ENCODE data around the gene C5orf52. TPM values are rescaled to one million over a fixed set of nuclear protein-coding genes. Genes with fewer than 3 reads are reported as not detected.

The C5orf52 gene
- total and polyA plus RNA-seq, 4 experiments from 2014 or later, result not detected

GRCh38 chr5:157659868-157660660 lies 11.3 kb upstream of the C5orf52 start:
- POLR2A ChIA-PET (ENCODE audit: partially characterized antibody), result interaction anchor here (0.9 kb wide), 1 partner anchor 9 kb away, joined by 4 read pairs; no protein-coding TSS in a partner anchor
- no peak overlapping the region for H3K4me3 ChIP-seq (ENCODE audit: low read length in 2 of 2)
- no peak for DNase-seq
- no peaks in the 10 kb centered on the region for H3K4me1 ChIP-seq (ENCODE audit: insufficient read depth, low read length)
- intact Hi-C loops (cut with micrococcal nuclease), result no loop called here
- peaks cover 0 to 6% of the 10 kb centered on the region in 2 donors for H3K9me3 ChIP-seq (ENCODE audit: control insufficient read depth in 1 of 2, low read length in 2 of 2)
- H3K27ac Mint-ChIP-seq, result no peak overlapping the region
- H3K36me3 ChIP-seq (ENCODE audit: insufficient read depth, low read length), result no peaks in the 10 kb centered on the region
- no peaks in the 10 kb centered on the region for H3K27me3 ChIP-seq (ENCODE audit: insufficient read depth, low read length)
- H3K9me3 Mint-ChIP-seq, result peaks cover 3 to 27% (median 20%) of the 10 kb centered on the region in 8 donors
- no peak overlapping the region for H3K27ac ChIP-seq (ENCODE audit: low read depth, low read length)
- H3K27me3 Mint-ChIP-seq, result no peaks in the 10 kb centered on the region
- H3K4me1 Mint-ChIP-seq, result no peaks in the 10 kb centered on the region
- no peak overlapping the region for H3K4me3 Mint-ChIP-seq
- H3K36me3 Mint-ChIP-seq, result peaks cover 27 to 32% of the 10 kb centered on the region in 2 donors
- CTCF ChIA-PET (ENCODE audit: partially characterized antibody), result no interaction called here

GRCh38 chr5:157665467-157666070 lies 5.8 kb upstream of the C5orf52 start:
- ChIA-PET POLR2A (ENCODE audit: partially characterized antibody) (interaction anchor here (0.7 kb wide), 1 partner anchor 14 kb away, joined by 3 read pairs; no protein-coding TSS in a partner anchor), CTCF (ENCODE audit: partially characterized antibody) (interaction anchor here (0.7 to 3.6 kb wide), 2 partner anchors 78 to 280 kb away, joined by 3 to 27 read pairs; partner anchors contain the start of gene LSM11)
- Histone ChIP-seq H3K9me3 (ENCODE audit: control insufficient read depth in 1 of 2, low read length in 2 of 2) (no peaks in the 10 kb centered on the region), H3K4me1 (ENCODE audit: insufficient read depth, low read length) (peaks cover 5% of the 10 kb centered on the region), H3K27ac (ENCODE audit: low read depth, low read length) (no peak overlapping the region), H3K27me3 (ENCODE audit: insufficient read depth, low read length) (no peaks in the 10 kb centered on the region), H3K4me3 (ENCODE audit: low read length in 2 of 2) (no peak overlapping the region), H3K36me3 (ENCODE audit: insufficient read depth, low read length) (no peaks in the 10 kb centered on the region)
- Mint-ChIP-seq H3K4me3 (no peak overlapping the region), H3K9me3 (peaks cover 0 to 18% (median 7%) of the 10 kb centered on the region in 8 donors), H3K36me3 (peaks cover 1 to 4% of the 10 kb centered on the region in 2 donors), H3K4me1 (peaks cover 9 to 10% (median 9%) of the 10 kb centered on the region in 4 donors), H3K27ac (no peak overlapping the region), H3K27me3 (no peaks in the 10 kb centered on the region)
- intact Hi-C loops (cut with micrococcal nuclease), result loop anchor here (5.0 kb wide), 2 partner anchors 123 to 233 kb away; no protein-coding TSS in a partner anchor
- DNase-seq, result no peak

- no peak overlapping the region for H3K27ac ChIP-seq (ENCODE audit: low read depth, low read length)
- intact Hi-C loops (cut with micrococcal nuclease), result loop anchor here (5.0 kb wide), 2 partner anchors 126 to 236 kb away; no protein-coding TSS in a partner anchor
- no peak for DNase-seq
- H3K4me3 ChIP-seq (ENCODE audit: low read length in 2 of 2), result no peak overlapping the region
- H3K4me1 Mint-ChIP-seq, result peaks cover 15 to 27% (median 21%) of the 10 kb centered on the region in 4 donors
- H3K4me3 Mint-ChIP-seq, result no peak overlapping the region
- H3K27me3 Mint-ChIP-seq, result no peaks in the 10 kb centered on the region
- H3K9me3 Mint-ChIP-seq, result peaks cover 0 to 13% (median 3%) of the 10 kb centered on the region in 8 donors
- no peaks in the 10 kb centered on the region for H3K36me3 ChIP-seq (ENCODE audit: insufficient read depth, low read length)
- no peaks in the 10 kb centered on the region for H3K9me3 ChIP-seq (ENCODE audit: control insufficient read depth in 1 of 2, low read length in 2 of 2)
- POLR2A ChIA-PET (ENCODE audit: partially characterized antibody), result interaction anchor here (1.6 to 2.4 kb wide), 2 partner anchors 22 to 75 kb away, joined by 5 to 6 read pairs; partner anchors contain the start of gene LSM11
- H3K27me3 ChIP-seq (ENCODE audit: insufficient read depth, low read length), result no peaks in the 10 kb centered on the region
- CTCF ChIA-PET (ENCODE audit: partially characterized antibody), result interaction anchor here (0.8 to 5.2 kb wide), 11 partner anchors 8 to 326 kb away, joined by 3 to 41 read pairs (median 4); partner anchors contain the start of genes LSM11 and SOX30
- H3K36me3 Mint-ChIP-seq, result peaks cover 0 to 2% of the 10 kb centered on the region in 2 donors
- peaks cover 13% of the 10 kb centered on the region for H3K4me1 ChIP-seq (ENCODE audit: insufficient read depth, low read length)
- peak overlapping the region in 1 of 7 donors; percentile 9 for H3K27ac Mint-ChIP-seq
Observed at GRCh38 chr5:157668356-157668755, 3.0 kb upstream of the C5orf52 start.

- Mint-ChIP-seq H3K27me3 (no peaks in the 10 kb centered on the region), H3K27ac (peak overlapping the region in 2 of 7 donors; percentile 33 to 75), H3K4me3 (peak overlapping the region; percentile 50 to 98 (median 92)), H3K9me3 (peaks cover 0 to 4% (median 1%) of the 10 kb centered on the region in 8 donors), H3K4me1 (peaks cover 15 to 27% (median 21%) of the 10 kb centered on the region in 4 donors), H3K36me3 (peaks cover 0 to 1% of the 10 kb centered on the region in 2 donors)
- POLR2A ChIA-PET (ENCODE audit: partially characterized antibody), result interaction anchor here (1.6 to 2.4 kb wide), 2 partner anchors 21 to 74 kb away, joined by 5 to 6 read pairs; partner anchors contain the start of gene LSM11
- Histone ChIP-seq H3K9me3 (ENCODE audit: control insufficient read depth in 1 of 2, low read length in 2 of 2) (no peaks in the 10 kb centered on the region), H3K36me3 (ENCODE audit: insufficient read depth, low read length) (no peaks in the 10 kb centered on the region), H3K27ac (ENCODE audit: low read depth, low read length) (no peak overlapping the region), H3K4me1 (ENCODE audit: insufficient read depth, low read length) (peaks cover 13% of the 10 kb centered on the region), H3K27me3 (ENCODE audit: insufficient read depth, low read length) (no peaks in the 10 kb centered on the region), H3K4me3 (ENCODE audit: low read length in 2 of 2) (no peak overlapping the region)
- intact Hi-C loops (cut with micrococcal nuclease), result loop anchor here (1.0 to 5.0 kb wide), 3 partner anchors 74 to 237 kb away; partner anchors contain the start of gene LSM11
- CTCF ChIA-PET (ENCODE audit: partially characterized antibody), result interaction anchor here (1.0 to 5.2 kb wide), 7 partner anchors 18 to 237 kb away, joined by 3 to 41 read pairs (median 7); partner anchors contain the start of genes LSM11 and SOX30
- DNase-seq, result no peak
Observed at GRCh38 chr5:157669701-157670097, 1.6 kb upstream of the C5orf52 start.

GRCh38 chr5:157671592-157672330 lies 428 bp downstream of the C5orf52 start:
- ChIA-PET POLR2A (ENCODE audit: partially characterized antibody) (no interaction called here), CTCF (ENCODE audit: partially characterized antibody) (interaction anchor here (0.9 to 5.2 kb wide), 6 partner anchors 11 to 239 kb away, joined by 3 to 41 read pairs (median 10); partner anchors contain the start of gene SOX30)
- peaks cover 0 to 4% (median 0%) of the 10 kb centered on the region in 8 donors for H3K9me3 Mint-ChIP-seq
- Histone ChIP-seq H3K4me3 (ENCODE audit: low read length in 2 of 2) (peak overlapping the region in 1 of 2 donors; percentile 71), H3K4me1 (ENCODE audit: insufficient read depth, low read length) (peaks cover 13% of the 10 kb centered on the region), H3K27ac (ENCODE audit: low read depth, low read length) (no peak overlapping the region), H3K9me3 (ENCODE audit: control insufficient read depth in 1 of 2, low read length in 2 of 2) (no peaks in the 10 kb centered on the region), H3K27me3 (ENCODE audit: insufficient read depth, low read length) (no peaks in the 10 kb centered on the region), H3K36me3 (ENCODE audit: insufficient read depth, low read length) (no peaks in the 10 kb centered on the region)
- H3K4me1 Mint-ChIP-seq, result peaks cover 15 to 27% (median 21%) of the 10 kb centered on the region in 4 donors
- peak overlapping the region; percentile 87 to 98 (median 92) for H3K4me3 Mint-ChIP-seq
- intact Hi-C loops (cut with micrococcal nuclease), result no loop called here
- H3K27me3 Mint-ChIP-seq, result no peaks in the 10 kb centered on the region
- no peak for DNase-seq
- peak overlapping the region in 6 of 7 donors; percentile 25 to 90 (median 78) for H3K27ac Mint-ChIP-seq
- H3K36me3 Mint-ChIP-seq, result peaks cover 0 to 1% of the 10 kb centered on the region in 2 donors

- Mint-ChIP-seq H3K4me1 (peaks cover 15 to 27% (median 21%) of the 10 kb centered on the region in 4 donors), H3K27me3 (no peaks in the 10 kb centered on the region), H3K36me3 (peaks cover 0 to 1% of the 10 kb centered on the region in 2 donors), H3K4me3 (peak overlapping the region in 5 of 8 donors; percentile 13 to 98 (median 87)), H3K27ac (no peak overlapping the region), H3K9me3 (peaks cover 0 to 4% (median 0%) of the 10 kb centered on the region in 8 donors)
- no peak overlapping the region for H3K4me3 ChIP-seq (ENCODE audit: low read length in 2 of 2)
- CTCF ChIA-PET (ENCODE audit: partially characterized antibody), result no interaction called here
- POLR2A ChIA-PET (ENCODE audit: partially characterized antibody), result no interaction called here
- H3K27ac ChIP-seq (ENCODE audit: low read depth, low read length), result no peak overlapping the region
- peaks cover 13% of the 10 kb centered on the region for H3K4me1 ChIP-seq (ENCODE audit: insufficient read depth, low read length)
- no peaks in the 10 kb centered on the region for H3K9me3 ChIP-seq (ENCODE audit: control insufficient read depth in 1 of 2, low read length in 2 of 2)
- intact Hi-C loops (cut with micrococcal nuclease), result no loop called here
- H3K27me3 ChIP-seq (ENCODE audit: insufficient read depth, low read length), result no peaks in the 10 kb centered on the region
- no peaks in the 10 kb centered on the region for H3K36me3 ChIP-seq (ENCODE audit: insufficient read depth, low read length)
- DNase-seq, result no peak
Observed at GRCh38 chr5:157672976-157673375, 1.6 kb downstream of the C5orf52 start.

Data from CD4-positive, alpha-beta memory T cell (primary cell).